Stimulated activated CD4-positive, alpha-beta T cell treated with anti-CD3 and anti-CD28 coated beads, TNF-alpha, amount 100 ng/mL, for 1 hour (primary cell): Measurements from ENCODE around the gene SH3BP1.

Source experiments
- DNase-seq, 3 donors: peaks; one replicate each; pipeline ENCODE4 v3.0.0-alpha.2; 2020; ENCODE audit warnings: low read depth in 3 of 3, low spot score in 1 of 3

Gene SH3BP1

DNA sequence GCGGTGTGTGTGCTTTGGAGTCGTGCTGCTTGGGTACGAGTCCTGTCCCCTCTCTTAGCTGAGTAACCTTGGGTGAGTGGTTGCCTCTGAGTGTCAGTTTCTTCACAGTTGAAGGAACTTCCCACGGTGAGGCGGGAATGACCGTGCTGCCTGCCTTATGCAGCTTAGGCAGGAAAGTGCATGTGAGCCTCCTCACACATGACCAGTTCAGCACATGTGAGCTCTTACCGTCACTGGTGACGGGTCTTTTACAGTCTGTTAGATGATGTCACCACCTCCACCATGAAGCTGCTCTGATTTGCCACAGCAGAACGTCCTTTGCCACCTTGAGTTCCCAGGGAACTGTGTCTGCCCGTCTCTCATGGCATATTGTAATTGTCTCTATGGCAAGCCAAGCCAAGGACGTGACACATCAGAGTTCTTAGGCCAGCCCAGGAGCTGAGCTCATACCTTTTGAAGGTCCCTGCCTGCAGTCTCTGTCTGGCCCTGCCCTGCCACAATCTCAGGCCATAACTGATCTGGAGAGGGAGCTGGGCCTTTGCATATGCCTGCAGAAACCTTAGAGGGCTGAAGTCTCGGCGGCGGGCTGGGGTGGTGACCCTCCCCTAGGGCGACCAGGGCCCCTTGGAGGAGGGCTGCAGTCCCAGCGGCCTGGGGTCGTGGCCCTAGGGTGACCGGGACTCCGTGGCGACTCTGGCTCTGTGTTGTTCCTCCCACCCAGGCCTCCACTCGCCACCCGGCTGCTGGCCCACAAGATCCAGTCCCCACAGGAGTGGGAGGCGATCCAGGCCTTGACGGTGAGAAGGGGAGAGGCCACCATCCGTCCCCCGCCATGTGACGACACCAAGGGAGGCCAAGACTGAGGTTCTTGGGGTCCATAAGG, 23.0 kb upstream of the SH3BP1 start:
- no peak for DNase-seq

DNA sequence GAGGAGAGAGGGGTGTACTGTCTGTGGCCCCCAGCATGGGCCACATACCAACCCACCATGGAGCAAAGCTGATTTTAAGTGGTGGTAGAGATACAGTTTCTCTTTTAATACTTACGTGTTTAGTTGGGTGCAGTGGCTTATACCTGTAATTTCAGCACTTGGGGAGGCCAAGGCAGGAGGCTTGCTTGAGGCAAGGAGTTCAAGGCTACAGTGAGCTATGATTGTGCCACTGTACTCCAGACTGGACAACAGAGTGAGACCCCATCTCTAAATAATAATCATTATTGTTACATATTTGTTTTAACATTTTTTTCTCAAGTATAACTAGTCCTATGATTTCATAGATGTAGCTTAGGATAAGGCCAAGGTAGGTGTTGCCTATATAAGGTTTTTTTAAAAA, 22.0 kb upstream of the SH3BP1 start:
- DNase-seq: no peak

GRCh38 chr22:37618072-37618656, 21.3 kb upstream of the SH3BP1 start:
- DNase-seq: no peak

- no peak for DNase-seq
Observed at GRCh38 chr22:37618674-37619073, 20.8 kb upstream of the SH3BP1 start.

DNA sequence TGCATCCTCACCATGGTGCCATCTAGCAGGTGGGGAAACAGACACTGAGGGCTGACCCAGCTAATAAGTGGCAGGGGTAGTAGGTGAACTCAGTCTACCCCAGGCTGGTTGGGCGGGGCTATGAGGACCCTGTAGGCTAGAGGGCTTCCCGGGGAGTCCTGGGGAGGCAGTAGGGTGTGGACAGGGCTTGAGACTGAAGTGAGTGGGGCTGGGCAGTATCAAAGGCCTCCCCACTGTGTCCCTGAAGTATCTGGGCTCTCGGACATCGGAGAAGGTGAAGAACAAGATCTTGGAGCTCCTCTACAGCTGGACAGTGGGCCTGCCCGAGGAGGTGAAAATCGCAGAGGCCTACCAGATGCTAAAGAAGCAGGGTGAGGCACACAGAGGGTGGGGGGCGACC, 19.5 kb upstream of the SH3BP1 start:
- DNase-seq: no peak

DNA sequence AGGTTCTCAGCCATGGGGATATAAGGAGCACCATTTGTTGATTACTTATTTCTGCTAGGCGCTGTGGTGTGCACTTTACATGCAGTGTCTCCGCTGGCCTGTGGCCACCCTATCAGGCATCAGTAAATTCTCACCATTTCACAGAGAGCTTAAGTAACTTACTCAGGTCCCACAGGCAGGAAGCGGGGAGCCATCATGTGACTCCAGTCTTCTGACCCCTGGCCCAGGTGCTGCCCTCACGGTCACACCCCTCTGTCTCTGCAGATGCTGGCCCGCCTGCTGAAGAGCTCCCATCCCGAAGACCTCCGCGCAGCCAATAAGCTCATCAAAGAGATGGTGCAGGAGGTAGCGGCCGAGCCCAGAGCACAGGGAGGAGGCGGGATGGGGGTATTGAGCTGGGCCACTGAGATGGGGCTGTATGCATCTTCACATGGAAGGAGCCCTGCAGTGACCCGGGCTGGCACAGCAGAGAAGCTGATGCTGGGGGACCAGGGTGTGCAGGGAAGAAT, 18.1 kb upstream of the SH3BP1 start:
- DNase-seq: no peak

DNA sequence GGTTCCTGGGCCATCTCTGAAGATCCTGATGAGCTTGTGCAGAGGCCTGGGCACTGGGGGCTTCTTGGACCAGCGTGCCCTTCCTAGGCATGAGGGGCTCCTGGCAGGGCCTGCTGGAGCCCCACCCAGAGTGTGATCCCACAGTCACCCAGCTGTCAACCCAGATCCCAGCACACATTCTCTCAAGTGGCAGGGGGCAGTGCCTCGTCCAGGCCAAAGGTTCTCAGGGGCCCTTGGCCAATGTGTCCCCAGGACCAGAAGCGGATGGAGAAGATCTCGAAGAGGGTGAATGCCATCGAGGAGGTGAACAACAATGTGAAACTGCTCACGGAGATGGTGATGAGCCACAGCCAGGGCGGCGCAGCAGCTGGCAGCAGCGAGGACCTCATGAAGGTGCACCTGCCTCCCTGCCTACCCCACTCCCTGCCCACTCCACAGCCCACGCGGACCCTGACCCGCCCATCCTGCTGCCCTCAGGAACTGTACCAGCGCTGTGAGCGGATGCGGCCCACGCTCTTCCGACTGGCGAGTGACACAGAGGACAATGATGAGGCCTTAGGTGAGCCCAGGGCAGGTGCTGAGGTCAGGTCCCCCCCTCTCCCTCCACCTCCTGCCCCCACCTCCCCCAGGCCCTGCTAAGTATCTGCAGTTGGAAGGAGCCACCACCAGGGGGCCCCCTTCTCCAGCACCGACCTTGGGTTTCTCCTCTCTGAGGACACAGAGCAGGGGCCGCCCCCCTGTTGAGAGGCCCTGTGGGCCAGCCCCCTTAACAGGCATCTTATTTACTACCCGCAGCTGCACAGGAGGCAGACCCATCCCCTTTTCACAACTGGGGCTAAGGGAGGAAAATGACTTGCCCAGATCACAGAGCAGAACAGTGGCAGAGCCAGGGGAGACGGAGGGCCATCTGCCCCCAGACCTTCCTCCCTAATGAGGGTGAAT, 16.1 kb upstream of the SH3BP1 start:
- DNase-seq: peak in 2 of 3 donors; percentile 59 to 69

GRCh38 chr22:37624017-37624365, 15.5 kb upstream of the SH3BP1 start:
- no peak for DNase-seq

DNA sequence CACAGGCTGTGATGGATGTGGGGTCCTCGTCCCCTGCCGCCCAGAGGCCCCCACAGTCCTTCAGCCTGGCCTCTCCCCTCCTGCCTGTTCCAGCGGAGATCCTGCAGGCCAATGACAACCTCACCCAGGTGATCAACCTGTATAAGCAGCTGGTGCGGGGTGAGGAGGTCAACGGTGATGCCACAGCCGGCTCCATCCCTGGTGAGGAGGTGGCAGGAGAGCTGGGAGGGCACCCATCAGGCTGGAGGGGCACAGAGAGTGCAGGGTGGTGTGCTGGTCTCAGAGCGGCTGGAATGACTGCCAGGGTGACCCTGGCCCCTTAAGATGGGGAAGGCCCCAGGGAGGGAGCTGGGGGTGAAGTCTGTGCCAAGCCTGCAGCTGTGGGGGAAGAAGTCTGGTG, 14.6 kb upstream of the SH3BP1 start:
- DNase-seq: no peak

DNA sequence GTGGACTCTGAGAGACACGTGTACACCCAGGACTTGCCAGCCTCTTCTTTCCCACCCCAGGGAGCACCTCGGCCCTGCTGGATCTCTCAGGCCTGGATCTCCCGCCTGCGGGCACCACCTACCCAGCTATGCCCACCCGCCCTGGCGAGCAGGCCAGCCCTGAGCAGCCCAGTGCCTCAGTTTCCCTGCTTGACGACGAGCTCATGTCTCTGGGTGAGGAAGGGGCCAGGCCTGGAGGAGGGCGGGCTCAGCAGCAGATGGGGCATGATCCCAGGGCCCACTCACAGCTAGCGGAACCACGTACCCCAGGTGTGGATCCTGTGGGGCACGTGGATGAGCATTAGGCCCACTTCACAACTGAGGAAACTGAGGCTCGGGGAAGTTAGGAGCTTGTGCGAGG, 13.7 kb upstream of the SH3BP1 start:
- no peak for DNase-seq

DNA sequence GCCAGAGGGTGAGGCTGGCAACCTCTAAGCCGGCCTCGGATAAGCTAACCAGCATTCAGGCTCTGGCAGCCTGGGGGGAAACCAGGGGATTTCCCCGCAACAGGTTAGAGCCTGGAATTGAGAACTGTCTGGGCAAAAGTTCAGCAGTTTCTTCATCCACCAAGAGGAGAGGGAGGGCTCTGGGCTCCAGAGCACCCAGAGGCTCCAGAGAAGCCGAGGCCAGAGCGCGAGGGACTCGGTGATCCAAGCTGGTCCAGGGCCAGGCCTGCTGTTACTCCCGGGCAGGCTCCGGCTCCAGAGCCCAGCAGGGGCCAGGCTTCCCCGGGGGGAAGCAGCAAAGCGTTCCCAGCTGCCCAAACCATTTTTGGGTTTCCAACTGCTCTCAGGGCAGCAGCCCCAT, 13.3 kb upstream of the SH3BP1 start:
- DNase-seq: no peak

DNA sequence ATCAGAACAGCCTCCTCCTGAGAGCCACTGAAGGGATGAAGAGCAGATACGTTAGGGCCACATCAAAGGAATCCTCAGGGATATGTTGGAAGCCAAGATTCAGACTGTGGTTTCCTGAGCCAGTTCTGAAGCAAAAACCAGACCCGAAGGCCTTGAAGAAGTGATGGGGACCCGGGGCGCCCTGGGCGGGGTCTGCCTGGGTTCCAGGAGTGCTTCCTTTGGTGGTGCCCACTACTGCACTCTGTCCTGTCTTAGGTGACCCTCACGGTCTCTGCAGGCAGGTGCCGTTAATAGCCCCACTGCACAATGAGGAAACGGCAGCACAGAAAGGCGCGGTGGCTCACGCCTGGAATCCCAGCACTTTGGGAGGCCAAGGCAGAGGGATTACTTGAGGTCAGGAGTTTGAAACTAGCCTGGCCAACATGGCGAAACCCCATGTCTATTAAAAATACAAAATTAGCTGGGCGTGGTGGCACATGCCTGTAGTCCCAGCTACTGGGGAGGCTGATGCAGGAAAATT, 12.9 kb upstream of the SH3BP1 start:
- no peak for DNase-seq

DNA sequence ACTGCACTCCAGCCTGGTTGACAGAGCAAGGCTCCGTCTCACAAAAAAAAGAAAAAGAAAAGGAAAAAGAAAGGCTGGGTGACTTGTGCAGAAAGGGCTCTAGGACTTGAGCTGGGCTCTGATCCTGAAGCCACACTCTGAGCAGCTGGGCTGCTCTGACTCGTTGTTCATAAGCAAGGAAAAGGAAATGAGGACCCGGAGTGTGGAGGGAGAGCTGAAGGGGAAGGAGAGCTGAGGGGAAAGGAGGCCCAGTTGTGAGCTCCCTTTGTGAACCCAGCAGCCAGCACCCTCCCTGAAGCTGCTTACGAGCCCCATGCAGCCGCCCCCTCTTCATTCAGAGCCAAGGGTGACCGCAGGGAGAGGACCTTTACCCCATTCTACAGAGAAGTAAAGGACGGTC, 12.3 kb upstream of the SH3BP1 start:
- DNase-seq: no peak

GRCh38 chr22:37627545-37627944, 11.9 kb upstream of the SH3BP1 start:
- no peak for DNase-seq

GRCh38 chr22:37628830-37629229, 10.6 kb upstream of the SH3BP1 start:
- no peak for DNase-seq

GRCh38 chr22:37629928-37630327, 9.5 kb upstream of the SH3BP1 start:
- DNase-seq: no peak

DNA sequence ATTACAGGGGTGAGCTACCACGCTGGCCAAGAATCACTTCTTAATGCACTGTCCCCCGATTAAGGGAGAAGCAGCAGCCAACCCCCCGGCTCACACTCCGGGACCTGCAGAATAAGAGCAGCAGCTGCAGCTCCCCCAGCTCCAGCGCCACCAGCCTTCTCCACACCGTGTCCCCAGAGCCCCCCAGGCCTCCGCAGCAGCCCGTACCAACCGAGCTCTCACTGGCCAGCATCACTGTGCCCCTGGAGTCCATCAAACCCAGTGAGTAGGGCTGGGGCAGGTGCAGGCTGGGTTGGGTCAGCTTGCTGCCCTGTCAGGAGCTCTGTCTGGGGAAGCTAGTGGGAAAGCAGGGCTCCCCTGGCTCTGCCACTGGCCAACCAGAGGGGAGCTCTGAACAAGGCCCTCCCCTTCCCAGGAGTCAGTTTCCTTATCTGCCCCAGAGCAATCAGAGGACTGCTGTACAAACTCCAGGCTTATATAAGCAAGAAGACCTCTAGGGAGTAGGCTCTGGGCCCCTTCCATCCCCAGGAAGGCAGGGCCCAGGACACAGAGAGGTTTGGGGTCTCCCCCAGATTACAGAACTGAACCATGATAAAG, 8.5 kb upstream of the SH3BP1 start:
- no peak for DNase-seq

DNA sequence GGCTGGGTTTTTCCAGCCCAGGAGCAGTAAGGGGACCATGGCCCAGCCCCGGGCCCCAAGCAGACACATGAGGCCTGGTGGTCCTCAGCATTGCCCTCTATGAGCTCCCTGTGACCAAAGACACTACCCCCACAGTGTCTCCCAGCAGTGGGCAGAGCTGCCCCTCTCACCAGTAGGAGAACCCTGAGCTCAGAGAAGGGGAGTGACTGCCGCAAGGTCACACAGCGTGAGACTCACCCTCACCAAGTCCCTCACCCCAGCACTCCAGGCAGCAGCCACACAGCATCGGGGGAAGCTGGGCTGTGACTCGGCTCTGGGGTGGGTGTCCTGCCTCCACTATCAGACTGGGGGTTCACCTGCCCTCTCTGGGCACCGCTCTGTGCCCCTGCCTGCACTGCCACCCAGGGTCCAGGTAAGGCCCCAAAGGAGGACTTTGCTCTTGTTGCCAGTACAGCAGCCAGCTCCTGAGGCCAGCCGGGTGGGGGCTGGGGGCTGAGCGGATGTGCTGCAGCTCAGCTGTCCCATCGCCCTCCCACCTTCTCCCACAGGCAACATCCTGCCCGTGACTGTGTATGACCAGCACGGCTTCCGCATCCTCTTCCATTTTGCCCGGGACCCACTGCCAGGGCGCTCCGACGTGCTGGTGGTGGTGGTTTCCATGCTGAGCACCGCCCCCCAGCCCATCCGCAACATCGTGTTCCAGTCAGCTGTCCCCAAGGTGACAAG, 7.9 kb upstream of the SH3BP1 start:
- DNase-seq: no peak

GRCh38 chr22:37632174-37633088, 7.0 kb upstream of the SH3BP1 start:
- no peak for DNase-seq
